Stimulated activated CD8-positive, alpha-beta memory T cell treated with anti-CD3 and anti-CD28 coated beads, Interleukin-15, amount 100 ng/mL, for 1 hour (primary cell): Measurements from ENCODE around the gene LTBP4.
"Not testable (repeated sequence)": the region's sequence is repeated elsewhere in the genome, so short reads cannot be mapped to it uniquely, and the experiment has no call there.

Experiments used
- DNase-seq: peaks from one replicate; pipeline ENCODE4 v3.0.0-alpha.2; 2020; ENCODE audit warnings: low read depth

Gene LTBP4

DNA sequence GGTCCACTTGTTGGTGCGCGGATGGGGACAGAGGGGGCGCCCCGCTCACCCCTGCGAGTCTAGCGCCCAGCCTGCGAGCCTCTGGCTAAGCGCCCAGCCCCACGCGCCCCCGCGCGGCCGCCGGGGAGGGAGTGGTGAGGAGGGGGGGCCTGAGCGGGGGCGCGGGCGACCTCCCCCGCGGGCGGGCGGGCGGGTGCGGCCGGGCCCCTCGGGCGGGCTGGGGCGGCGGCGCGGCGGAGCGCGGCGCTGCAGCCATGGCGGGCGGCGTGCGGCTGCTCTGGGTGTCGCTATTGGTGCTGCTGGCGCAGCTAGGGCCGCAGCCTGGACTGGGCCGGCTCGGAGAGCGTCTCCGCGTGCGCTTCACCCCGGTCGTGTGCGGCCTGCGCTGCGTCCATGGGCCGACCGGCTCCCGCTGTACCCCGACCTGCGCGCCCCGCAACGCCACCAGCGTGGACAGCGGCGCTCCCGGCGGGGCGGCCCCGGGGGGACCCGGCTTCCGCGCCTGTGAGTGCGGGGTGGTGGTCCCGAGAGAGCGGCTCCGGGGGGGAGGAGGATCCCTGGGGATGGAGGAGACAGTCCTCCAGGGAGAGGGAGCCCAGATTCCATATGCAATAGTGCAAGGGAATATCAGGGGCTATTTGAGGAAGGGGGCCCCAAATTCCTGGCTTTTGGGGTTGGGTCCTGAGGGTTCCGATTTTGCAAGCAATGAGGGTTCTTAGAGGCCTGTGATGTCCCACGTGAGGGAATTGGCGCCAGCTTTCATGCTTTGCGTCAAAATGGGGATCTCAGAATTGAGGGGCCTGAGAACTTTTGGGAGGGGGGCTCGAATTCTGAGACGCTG lies at the start of gene LTBP4:
TSS of gene LTBP4 (plus strand) at position 236 of the 841 bp plus-strand sequence. CDS start at position 255, 19 bp downstream.
- DNase-seq = no peak

DNA sequence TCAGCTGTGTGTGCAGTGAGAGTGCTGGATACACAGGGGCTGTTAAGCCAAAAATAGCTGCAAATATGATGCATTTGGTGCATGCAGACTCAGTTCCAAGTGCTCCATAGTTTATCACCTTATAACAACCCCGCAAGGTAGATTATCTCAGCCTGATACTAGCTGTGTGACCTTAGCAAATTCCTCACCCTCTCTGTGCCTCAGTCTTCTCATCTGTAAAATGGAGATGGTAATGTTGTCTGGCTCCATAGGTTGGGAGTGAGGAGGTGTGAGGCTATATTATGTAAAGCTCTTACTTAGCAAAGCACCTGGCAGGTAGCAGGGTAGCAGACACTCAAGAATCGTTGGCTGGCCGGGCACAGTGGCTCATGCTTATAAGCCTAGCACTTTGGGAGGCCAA lies 48.3 kb upstream of the LTBP4 start:
- DNase-seq = no peak

- DNase-seq = no peak
Measured at GRCh38 chr19:40553885-40554857, 47.0 kb upstream of the LTBP4 start.

- DNase-seq = no peak
Measured at GRCh38 chr19:40555978-40556689, 45.0 kb upstream of the LTBP4 start.

DNA sequence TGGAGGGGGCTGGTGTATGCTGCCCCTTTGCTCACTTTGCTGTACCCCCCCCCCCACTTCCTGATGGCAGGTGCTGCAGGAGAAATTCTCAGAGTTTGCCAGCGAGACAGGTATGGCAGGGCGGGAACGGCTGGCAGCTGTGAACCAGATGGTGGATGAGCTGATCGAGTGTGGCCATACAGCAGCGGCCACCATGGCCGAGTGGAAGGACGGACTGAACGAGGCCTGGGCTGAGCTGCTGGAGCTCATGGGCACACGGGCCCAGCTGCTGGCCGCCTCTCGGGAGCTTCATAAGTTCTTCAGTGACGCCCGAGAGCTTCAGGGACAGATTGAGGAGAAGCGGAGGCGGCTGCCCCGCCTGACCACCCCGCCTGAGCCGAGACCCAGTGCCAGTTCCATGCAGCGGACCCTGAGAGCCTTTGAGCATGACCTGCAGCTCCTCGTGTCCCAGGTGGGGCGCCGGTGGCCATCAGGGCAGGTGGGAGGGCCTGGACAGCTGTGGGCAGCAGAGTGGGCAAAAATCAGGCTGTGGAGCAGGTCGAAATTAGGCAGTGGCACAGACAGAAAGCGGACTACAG lies 44.1 kb upstream of the LTBP4 start:
- no peak for DNase-seq

GRCh38 chr19:40559394-40559793 lies 41.8 kb upstream of the LTBP4 start:
- no peak for DNase-seq

DNA sequence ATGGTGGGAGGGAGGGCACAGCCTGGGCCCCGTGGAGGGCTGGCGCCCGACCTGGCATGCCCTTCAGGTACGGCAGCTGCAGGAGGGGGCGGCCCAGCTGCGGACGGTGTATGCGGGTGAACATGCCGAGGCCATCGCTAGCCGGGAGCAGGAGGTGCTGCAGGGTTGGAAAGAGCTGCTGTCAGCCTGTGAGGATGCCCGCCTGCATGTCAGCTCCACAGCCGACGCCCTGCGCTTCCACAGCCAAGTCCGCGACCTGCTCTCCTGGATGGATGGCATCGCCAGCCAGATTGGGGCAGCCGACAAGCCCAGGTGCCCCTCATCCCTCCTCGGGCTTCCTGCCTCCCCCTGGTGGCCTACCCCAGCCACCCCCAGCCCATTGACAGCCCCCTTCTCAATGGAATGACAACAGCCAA lies 41.1 kb upstream of the LTBP4 start:
- DNase-seq = no peak

GRCh38 chr19:40561947-40562346 lies 39.2 kb upstream of the LTBP4 start:
- no peak for DNase-seq

DNA sequence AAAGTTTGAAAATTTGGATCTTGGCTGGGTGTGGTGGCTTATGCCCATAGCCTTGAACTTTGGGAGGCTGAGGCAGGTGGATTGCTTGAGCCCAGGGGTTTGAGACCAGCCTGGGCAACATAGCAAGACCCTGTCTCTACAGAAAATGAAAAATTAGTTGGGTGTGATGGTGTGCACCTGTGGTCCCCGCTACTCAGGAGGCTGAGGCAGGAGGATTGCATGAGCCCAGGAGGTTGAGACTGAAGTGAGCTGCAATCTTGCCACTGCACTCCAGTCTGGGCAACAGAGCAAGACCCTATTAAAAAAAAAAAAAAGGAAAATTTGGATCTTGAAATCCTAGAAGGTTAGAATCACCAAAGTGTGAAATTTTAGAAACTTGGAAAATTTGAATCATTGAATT lies 36.6 kb upstream of the LTBP4 start:
- not testable (repeated sequence) for DNase-seq

DNA sequence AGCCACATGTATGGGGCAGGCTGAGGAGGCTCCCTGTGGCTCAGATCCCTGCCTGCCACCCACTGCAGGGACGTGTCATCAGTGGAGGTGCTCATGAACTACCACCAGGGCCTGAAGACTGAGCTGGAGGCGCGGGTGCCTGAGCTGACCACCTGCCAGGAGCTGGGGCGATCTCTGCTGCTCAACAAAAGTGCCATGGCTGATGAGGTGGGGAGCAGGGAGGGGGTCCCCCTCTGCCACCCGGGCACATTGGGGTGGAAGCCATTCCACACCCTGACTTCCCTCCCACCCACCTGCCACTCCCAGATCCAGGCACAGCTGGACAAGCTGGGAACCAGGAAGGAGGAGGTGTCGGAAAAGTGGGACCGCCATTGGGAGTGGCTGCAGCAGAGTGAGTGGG lies 35.8 kb upstream of the LTBP4 start:
- no peak for DNase-seq

DNA sequence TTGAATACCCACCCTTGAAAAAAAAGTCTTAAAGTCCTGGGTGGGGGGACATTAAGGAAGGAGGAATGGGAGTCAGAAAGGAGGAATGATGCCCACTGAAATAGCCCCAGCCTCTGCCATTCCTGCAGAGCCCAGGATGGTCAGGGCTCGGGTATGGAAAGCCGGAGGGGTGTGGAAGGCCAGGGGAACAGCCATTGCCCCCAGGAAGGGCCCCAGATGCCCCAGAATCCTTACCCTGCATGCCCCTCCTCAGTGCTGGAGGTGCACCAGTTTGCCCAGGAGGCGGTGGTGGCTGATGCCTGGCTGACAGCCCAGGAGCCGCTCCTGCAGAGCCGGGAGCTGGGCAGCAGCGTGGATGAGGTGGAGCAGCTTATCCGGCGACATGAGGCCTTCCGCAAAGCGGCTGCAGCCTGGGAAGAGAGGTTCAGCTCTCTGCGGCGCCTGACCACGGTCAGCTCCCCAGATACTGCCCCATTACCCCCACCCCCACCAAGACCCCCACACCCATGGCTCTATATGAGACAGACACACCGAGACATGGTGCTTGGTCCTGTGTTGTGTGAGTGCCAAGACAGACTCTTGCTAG lies 35.2 kb upstream of the LTBP4 start:
- DNase-seq = no peak

- no peak for DNase-seq
Measured at GRCh38 chr19:40567040-40567749, 34.0 kb upstream of the LTBP4 start.

GRCh38 chr19:40567750-40568494 lies 33.2 kb upstream of the LTBP4 start:
- DNase-seq = no peak

DNA sequence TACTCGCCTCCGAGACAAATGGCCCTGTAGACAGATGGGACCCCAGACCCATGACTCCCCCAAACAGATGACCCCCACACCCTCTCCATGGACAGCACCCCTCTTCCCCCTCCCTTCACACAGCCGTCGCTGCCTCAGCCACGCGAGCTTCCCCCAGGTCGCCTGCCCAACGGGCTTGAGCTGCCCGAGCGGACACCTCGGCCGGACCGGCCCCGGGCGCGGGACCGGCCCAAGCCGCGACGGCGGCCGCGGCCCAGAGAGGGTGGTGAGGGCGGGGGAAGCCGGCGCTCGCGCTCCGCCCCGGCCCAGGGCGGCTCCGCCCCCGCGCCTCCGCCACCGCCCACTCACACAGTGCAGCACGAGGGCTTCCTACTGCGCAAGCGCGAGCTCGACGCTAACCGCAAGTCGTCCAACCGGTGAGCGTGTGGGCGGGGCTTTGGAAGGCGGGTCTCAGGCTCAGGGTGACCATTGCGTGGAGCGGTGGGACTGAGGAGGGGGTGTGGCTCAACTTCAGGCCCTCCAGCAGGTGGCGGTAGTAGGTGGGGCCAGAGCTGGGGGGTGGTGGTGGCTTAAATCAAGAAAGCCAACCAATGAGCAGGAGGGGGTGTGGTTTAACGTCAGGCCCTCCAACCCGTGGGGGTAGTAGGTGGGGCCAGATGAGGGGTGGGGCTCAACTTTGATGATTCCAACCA lies 30.7 kb upstream of the LTBP4 start:
- DNase-seq = peak; percentile 81

DNA sequence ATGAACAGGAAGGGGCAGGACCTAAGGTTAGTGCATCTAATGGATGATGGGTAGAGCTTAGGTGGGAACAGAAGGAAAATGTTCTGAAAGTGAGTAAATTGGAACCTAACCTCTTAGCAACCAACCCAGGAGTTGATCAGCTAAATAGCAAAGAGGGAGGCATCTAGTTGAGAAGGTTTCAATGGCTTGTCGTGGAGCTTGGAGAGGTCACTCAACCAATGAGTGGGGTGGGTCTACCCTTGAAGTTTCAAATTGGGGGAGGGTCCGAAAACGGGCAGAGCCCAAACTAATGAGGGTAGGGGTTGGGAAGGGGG lies 30.2 kb upstream of the LTBP4 start:
- DNase-seq = no peak

- DNase-seq = no peak
Measured at GRCh38 chr19:40571831-40572495, 29.2 kb upstream of the LTBP4 start.

- DNase-seq = no peak
Measured at GRCh38 chr19:40575326-40575725, 25.8 kb upstream of the LTBP4 start.

DNA sequence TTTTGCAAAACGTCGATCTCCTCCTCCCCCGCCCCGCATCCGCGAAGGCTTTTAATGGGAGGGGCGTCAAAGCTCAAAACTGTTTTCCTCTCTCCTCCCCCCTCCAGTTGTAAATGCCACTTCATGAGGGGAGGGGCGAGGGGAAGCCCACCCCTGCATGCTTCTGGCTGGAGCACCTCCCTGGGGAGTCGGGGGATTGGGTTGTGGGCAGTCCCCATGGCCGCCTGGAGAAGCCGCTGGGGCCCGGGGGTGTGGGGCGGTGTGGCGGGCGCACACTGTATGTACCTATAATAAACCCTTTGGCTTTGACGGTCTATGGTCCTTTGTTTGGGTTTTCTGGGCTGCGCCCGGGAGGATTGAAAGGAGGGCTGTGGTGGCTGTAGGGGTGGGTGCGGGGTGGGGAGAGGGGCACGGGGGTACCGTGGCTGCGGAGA lies 25.0 kb upstream of the LTBP4 start:
- no peak for DNase-seq
